Keratinocyte (primary cell): ENCODE results near the gene OR9I1. TPM values are rescaled to one million over a fixed set of nuclear protein-coding genes. Genes with fewer than 3 reads are reported as not detected.

ENCODE experiments used
- DNase-seq: peaks from one replicate; pipeline ENCODE4 v3.0.0-alpha.2; 2011; ENCODE audit warnings: low read depth, missing footprints, low spot score
- FAIRE-seq: peaks from 2 replicates; lab custom pipeline; 2011; peaks lifted over from hg19 to GRCh38; lab: Jason Lieb, UNC
- H2AFZ ChIP-seq: 2 replicates; pipeline ENCODE4 v1.6.0; 2012; ENCODE audit warnings: low read length, control low read depth, inconsistent platforms; ENCODE audit not compliant: control insufficient read depth
- H3K27ac ChIP-seq: 2 replicates; pipeline ENCODE4 v1.5.1; 2011; ENCODE audit warnings: low read length; ENCODE audit not compliant: control insufficient read depth, insufficient read depth
- H3K27me3 ChIP-seq: 3 replicates; pipeline ENCODE4 v1.6.0; 2011; ENCODE audit warnings: low read length; ENCODE audit not compliant: control insufficient read depth, insufficient read depth; ENCODE audit errors: extremely low read depth
- H3K36me3 ChIP-seq, 2 experiments: 2 replicates in 1 of 2; 3 replicates in 1 of 2; pipeline ENCODE4 v1.5.1; 2011; ENCODE audit warnings: low read length in 2 of 2, mild to moderate bottlenecking in 1 of 2; ENCODE audit not compliant: control insufficient read depth in 2 of 2, insufficient read depth in 2 of 2; ENCODE audit errors: extremely low read depth in 1 of 2
- H3K4me1 ChIP-seq: 3 replicates; pipeline ENCODE4 v1.5.1; 2011; ENCODE audit warnings: low read length; ENCODE audit not compliant: control insufficient read depth, insufficient read depth; ENCODE audit errors: extremely low read depth
- H3K4me2 ChIP-seq: 3 replicates; pipeline ENCODE4 v1.6.0; 2011; ENCODE audit warnings: low read depth, low read length; ENCODE audit not compliant: control insufficient read depth, insufficient read depth; ENCODE audit errors: extremely low read depth
- H3K4me3 ChIP-seq, 3 experiments: fragments of 200-600 bp in 1 of 3; sonication (generic) in 1 of 3; 2 replicates in 2 of 3; 3 replicates in 1 of 3; pipeline ENCODE4 v1.5.1; 2011 to 2016; ENCODE audit warnings: low read length in 3 of 3, mild to moderate bottlenecking in 3 of 3, control low read depth in 2 of 3, inconsistent platforms in 1 of 3, low read depth in 1 of 3, mixed read lengths in 1 of 3, mixed run types in 1 of 3, moderate library complexity in 1 of 3; ENCODE audit not compliant: control insufficient read depth in 2 of 3, insufficient read depth in 2 of 3; ENCODE audit errors: extremely low read depth in 1 of 3
- H3K79me2 ChIP-seq: 2 replicates; pipeline ENCODE4 v1.6.0; 2012; ENCODE audit warnings: low read length; ENCODE audit not compliant: control insufficient read depth, insufficient read depth
- H3K9ac ChIP-seq: 3 replicates; pipeline ENCODE4 v1.6.0; 2011; ENCODE audit warnings: low read length; ENCODE audit not compliant: control insufficient read depth, insufficient read depth; ENCODE audit errors: extremely low read depth
- H3K9me1 ChIP-seq: 3 replicates; pipeline ENCODE4 v1.6.0; 2011; ENCODE audit warnings: low read length; ENCODE audit not compliant: control insufficient read depth, insufficient read depth; ENCODE audit errors: extremely low read depth
- H3K9me3 ChIP-seq: 2 replicates; pipeline ENCODE4 v1.5.1; 2012; ENCODE audit warnings: low read depth, low read length; ENCODE audit not compliant: control insufficient read depth
- H4K20me1 ChIP-seq: 3 replicates; pipeline ENCODE4 v1.6.0; 2011; ENCODE audit warnings: low read length; ENCODE audit not compliant: control insufficient read depth, insufficient read depth; ENCODE audit errors: extremely low read depth
- EZH2 ChIP-seq: IDR thresholded peaks from one replicate; pipeline ENCODE4 v1.6.1; 2012; ENCODE audit warnings: inconsistent platforms, mild to moderate bottlenecking, low read length, moderate library complexity
- dilution Hi-C: fragments of 300-500 bp; cut with MboI; formaldehyde crosslinking; loops from one replicate; pipeline ENCODE4 v1.7.0; 2020; ENCODE audit warnings: low sequenced_read_pairs; ENCODE audit not compliant: extremely low pct_ligation_motif_present
- polyA minus RNA-seq, 3 experiments: library from RNA; depleted of rRNA, polyadenylated mRNA; stranded (reverse); fragments of >200 nt; gene quantifications; 1 replicate in 1 of 3; 2 replicates in 1 of 3; 3 replicates in 1 of 3; pipeline ENCODE4 v1.2.3, GENCODE V29; 2011
- polyA plus RNA-seq, 5 experiments: library from polyadenylated mRNA; depleted of rRNA in 3 of 5; stranded (reverse) in 3 of 5; stranded (forward) in 1 of 5; unstranded in 1 of 5; fragments of >200 nt; gene quantifications; 1 replicate in 1 of 5; 2 replicates in 3 of 5; 3 replicates in 1 of 5; pipeline versions ENCODE4 v1.2.1 to v1.2.3, GENCODE V29; 2011 to 2012; ENCODE audit warnings: missing spikeins in 2 of 5, low read depth in 1 of 5, low replicate concordance in 1 of 5
- TF ChIP-seq, protein P1 (sequence below), 3 experiments: IDR thresholded peaks in 1 of 3; conservative IDR thresholded peaks in 1 of 3; optimal IDR thresholded peaks in 1 of 3; 2 replicates in 2 of 3; 3 replicates in 1 of 3; pipeline versions ENCODE3 to v1.5.1; 2011; ENCODE audit warnings: low read length in 3 of 3, mild to moderate bottlenecking in 3 of 3, moderate library complexity in 2 of 3, control low read depth in 1 of 3, inconsistent platforms in 1 of 3; ENCODE audit not compliant: insufficient read depth in 2 of 3; ENCODE audit errors: extremely low read depth in 1 of 3

Gene OR9I1
- polyA plus RNA-seq: not detected in 3 replicates
- polyA plus RNA-seq (2011; ENCODE audit: low read depth): not detected
- not detected in 2 replicates for polyA plus RNA-seq (2011; cell fraction: cytosol; rRNA removed)
- not detected in 2 replicates for polyA plus RNA-seq (2011; cell fraction: nucleus; rRNA removed)
- polyA plus RNA-seq (2012; ENCODE audit: low replicate concordance): 0.06 TPM in 1 of 2 replicates, not detected in the other
- polyA minus RNA-seq: not detected in 3 replicates
- not detected for polyA minus RNA-seq (2011; cell fraction: cytosol; rRNA and poly(A)+ RNA removed)
- polyA minus RNA-seq (2011; cell fraction: nucleus; rRNA and poly(A)+ RNA removed): not detected in 2 replicates

DNA sequence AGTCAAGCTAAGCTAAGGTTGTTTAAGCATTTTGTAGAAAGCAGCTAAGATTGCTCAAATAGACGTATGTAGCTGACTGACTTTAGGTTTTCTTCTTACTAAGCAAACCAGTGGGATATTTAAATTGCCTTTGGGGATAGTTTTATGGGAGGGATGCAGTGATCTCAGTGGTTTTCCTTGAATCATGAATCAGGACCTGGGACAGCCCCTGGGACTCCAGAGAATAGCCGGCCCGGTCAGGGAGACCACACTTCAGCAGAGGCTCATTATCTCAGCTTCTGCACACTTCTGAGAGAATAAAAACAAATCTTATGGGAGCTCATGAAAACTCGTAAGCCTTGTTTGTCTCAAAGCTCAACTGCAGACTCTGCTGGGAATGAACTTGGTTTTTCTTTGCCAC, at the start of gene OR9I1:
Gene OR9I1 (minus strand): TSS at position 62 of the 400 bp plus-strand sequence. CDS start 6,086 bp downstream, outside the sequence.
- H2AFZ ChIP-seq: no peak within 1 kb of the TSS
- no peak for DNase-seq
- FAIRE-seq: no peak
- no peaks in the 10 kb centered on the region for H3K9me3 ChIP-seq
- H3K9me1 ChIP-seq: no peaks in the 10 kb centered on the region
- H3K4me2 ChIP-seq: no peak within 1 kb of the TSS
- H3K4me1 ChIP-seq: no peaks in the 10 kb centered on the region
- no peak within 1 kb of the TSS for H3K9ac ChIP-seq
- TF ChIP-seq EZH2: no peak
- TF ChIP-seq, protein P1, sequence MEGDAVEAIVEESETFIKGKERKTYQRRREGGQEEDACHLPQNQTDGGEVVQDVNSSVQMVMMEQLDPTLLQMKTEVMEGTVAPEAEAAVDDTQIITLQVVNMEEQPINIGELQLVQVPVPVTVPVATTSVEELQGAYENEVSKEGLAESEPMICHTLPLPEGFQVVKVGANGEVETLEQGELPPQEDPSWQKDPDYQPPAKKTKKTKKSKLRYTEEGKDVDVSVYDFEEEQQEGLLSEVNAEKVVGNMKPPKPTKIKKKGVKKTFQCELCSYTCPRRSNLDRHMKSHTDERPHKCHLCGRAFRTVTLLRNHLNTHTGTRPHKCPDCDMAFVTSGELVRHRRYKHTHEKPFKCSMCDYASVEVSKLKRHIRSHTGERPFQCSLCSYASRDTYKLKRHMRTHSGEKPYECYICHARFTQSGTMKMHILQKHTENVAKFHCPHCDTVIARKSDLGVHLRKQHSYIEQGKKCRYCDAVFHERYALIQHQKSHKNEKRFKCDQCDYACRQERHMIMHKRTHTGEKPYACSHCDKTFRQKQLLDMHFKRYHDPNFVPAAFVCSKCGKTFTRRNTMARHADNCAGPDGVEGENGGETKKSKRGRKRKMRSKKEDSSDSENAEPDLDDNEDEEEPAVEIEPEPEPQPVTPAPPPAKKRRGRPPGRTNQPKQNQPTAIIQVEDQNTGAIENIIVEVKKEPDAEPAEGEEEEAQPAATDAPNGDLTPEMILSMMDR (optimal IDR thresholded peaks at IDR 0.05 in 1 of 3, IDR thresholded peaks at IDR 0.05 in 1 of 3, conservative IDR thresholded peaks at IDR 0.05 in 1 of 3; ENCODE audit: extremely low read depth in 1 of 3, insufficient read depth in 2 of 3, low read length in 3 of 3): no peak
- H3K27me3 ChIP-seq: no peaks in the 10 kb centered on the region
- no peaks in the 10 kb centered on the region for H3K79me2 ChIP-seq
- H3K4me3 ChIP-seq: no peak within 1 kb of the TSS
- dilution Hi-C loops: no loop called here
- no peaks in the 10 kb centered on the region for H3K36me3 ChIP-seq
- no peaks in the 10 kb centered on the region for H4K20me1 ChIP-seq
- no peak within 1 kb of the TSS for H3K27ac ChIP-seq

DNA sequence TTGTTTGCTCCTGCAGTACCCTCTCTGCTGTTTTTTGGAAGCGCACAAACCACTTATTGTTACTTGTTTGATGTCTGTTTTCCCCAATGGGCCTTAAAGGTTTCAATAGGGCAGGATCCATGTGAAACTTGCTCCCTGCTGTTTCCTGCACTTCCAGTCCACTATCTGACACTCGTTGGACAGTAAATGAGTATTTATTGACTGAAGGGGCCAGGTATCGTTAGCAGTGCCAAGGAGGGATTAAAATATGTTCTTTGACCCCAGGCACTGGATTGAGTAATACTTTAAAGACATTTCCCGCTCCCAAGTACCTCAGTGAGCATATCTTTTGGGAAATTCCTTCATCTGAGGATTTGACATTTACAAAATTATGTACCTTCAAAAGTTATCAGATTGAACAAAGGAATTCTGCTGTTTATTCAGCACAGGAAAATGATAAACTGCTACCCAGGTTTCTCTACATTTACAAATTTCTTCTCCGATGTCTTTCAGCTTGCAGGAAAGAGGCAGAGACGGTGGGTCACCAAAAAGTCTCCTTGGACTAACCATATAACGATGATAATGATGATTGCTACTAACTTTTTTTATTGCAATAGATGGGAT, 40.3 kb upstream of the OR9I1 start:
- Histone ChIP-seq H2AFZ (no peak overlapping the region), H3K79me2 (no peaks in the 10 kb centered on the region), H3K9ac (no peak overlapping the region), H3K27me3 (no peaks in the 10 kb centered on the region), H3K36me3 (no peaks in the 10 kb centered on the region), H3K4me1 (no peaks in the 10 kb centered on the region), H3K4me3 (no peak overlapping the region), H3K9me1 (no peaks in the 10 kb centered on the region), H3K27ac (no peak overlapping the region), H3K4me2 (no peak overlapping the region), H4K20me1 (no peaks in the 10 kb centered on the region), H3K9me3 (no peaks in the 10 kb centered on the region)
- FAIRE-seq (no peak), DNase-seq (no peak)
- dilution Hi-C loops: no loop called here
- TF ChIP-seq, protein P1 (optimal IDR thresholded peaks at IDR 0.05 in 1 of 3, IDR thresholded peaks at IDR 0.05 in 1 of 3, conservative IDR thresholded peaks at IDR 0.05 in 1 of 3; ENCODE audit: extremely low read depth in 1 of 3, insufficient read depth in 2 of 3, low read length in 3 of 3): no peak
- TF ChIP-seq EZH2: no peak
